ENCODE measurements around the gene ME3. TPM values are rescaled to one million over a fixed set of nuclear protein-coding genes. Genes with fewer than 3 reads are reported as not detected.

The ME3 gene
- total RNA-seq, 1 donor from 2014 or later = 10.8 TPM

GRCh38 chr11:86699040-86699791 is 26.8 kb upstream of the ME3 start:
- Mint-ChIP-seq H3K27ac (ENCODE audit: unreplicated experiment) (peak overlapping the region; percentile 33), H3K27me3 (ENCODE audit: low read depth) (no peaks in the 10 kb centered on the region)
- TF ChIP-seq, protein P1, sequence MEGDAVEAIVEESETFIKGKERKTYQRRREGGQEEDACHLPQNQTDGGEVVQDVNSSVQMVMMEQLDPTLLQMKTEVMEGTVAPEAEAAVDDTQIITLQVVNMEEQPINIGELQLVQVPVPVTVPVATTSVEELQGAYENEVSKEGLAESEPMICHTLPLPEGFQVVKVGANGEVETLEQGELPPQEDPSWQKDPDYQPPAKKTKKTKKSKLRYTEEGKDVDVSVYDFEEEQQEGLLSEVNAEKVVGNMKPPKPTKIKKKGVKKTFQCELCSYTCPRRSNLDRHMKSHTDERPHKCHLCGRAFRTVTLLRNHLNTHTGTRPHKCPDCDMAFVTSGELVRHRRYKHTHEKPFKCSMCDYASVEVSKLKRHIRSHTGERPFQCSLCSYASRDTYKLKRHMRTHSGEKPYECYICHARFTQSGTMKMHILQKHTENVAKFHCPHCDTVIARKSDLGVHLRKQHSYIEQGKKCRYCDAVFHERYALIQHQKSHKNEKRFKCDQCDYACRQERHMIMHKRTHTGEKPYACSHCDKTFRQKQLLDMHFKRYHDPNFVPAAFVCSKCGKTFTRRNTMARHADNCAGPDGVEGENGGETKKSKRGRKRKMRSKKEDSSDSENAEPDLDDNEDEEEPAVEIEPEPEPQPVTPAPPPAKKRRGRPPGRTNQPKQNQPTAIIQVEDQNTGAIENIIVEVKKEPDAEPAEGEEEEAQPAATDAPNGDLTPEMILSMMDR (IDR thresholded peaks at IDR 0.05) = no peak

GRCh38 chr11:86698639-86699038 is 26.2 kb upstream of the ME3 start:
- no peak for DNase-seq (ENCODE audit: low spot score)
- Mint-ChIP-seq H3K4me1 (ENCODE audit: low read depth) (peaks cover 63% of the 10 kb centered on the region), H3K9me3 (ENCODE audit: low read depth) (no peaks in the 10 kb centered on the region), H3K36me3 (ENCODE audit: low read depth) (no peaks in the 10 kb centered on the region), H3K4me3 (ENCODE audit: unreplicated experiment) (no peak overlapping the region), H3K27me3 (ENCODE audit: low read depth) (no peaks in the 10 kb centered on the region), H3K27ac (ENCODE audit: unreplicated experiment) (peak overlapping the region; percentile 33)
- TF ChIP-seq, protein P1 (IDR thresholded peaks at IDR 0.05) = no peak

More at GRCh38 chr11:86699040-86699791, 26.8 kb upstream of the ME3 start:
- H3K9me3 Mint-ChIP-seq (ENCODE audit: low read depth) = peaks cover 4% of the 10 kb centered on the region
- H3K4me3 Mint-ChIP-seq (ENCODE audit: unreplicated experiment) = no peak overlapping the region
- DNase-seq (ENCODE audit: low spot score) = no peak
- no peaks in the 10 kb centered on the region for H3K36me3 Mint-ChIP-seq (ENCODE audit: low read depth)
- H3K4me1 Mint-ChIP-seq (ENCODE audit: low read depth) = peaks cover 58% of the 10 kb centered on the region

GRCh38 chr11:86696451-86696850 is 24.0 kb upstream of the ME3 start:
- peak overlapping the region; percentile 89 for H3K27ac Mint-ChIP-seq (ENCODE audit: unreplicated experiment)
- H3K9me3 Mint-ChIP-seq (ENCODE audit: low read depth) = no peaks in the 10 kb centered on the region
- DNase-seq (ENCODE audit: low spot score) = no peak
- peaks cover 79% of the 10 kb centered on the region for H3K4me1 Mint-ChIP-seq (ENCODE audit: low read depth)
- no peaks in the 10 kb centered on the region for H3K36me3 Mint-ChIP-seq (ENCODE audit: low read depth)
- TF ChIP-seq, protein P1 (IDR thresholded peaks at IDR 0.05) = no peak
- no peak overlapping the region for H3K4me3 Mint-ChIP-seq (ENCODE audit: unreplicated experiment)
- H3K27me3 Mint-ChIP-seq (ENCODE audit: low read depth) = no peaks in the 10 kb centered on the region

GRCh38 chr11:86696004-86696403 is 23.6 kb upstream of the ME3 start:
- H3K9me3 Mint-ChIP-seq (ENCODE audit: low read depth) = no peaks in the 10 kb centered on the region
- H3K27ac Mint-ChIP-seq (ENCODE audit: unreplicated experiment) = peak overlapping the region; percentile 89
- peaks cover 79% of the 10 kb centered on the region for H3K4me1 Mint-ChIP-seq (ENCODE audit: low read depth)
- TF ChIP-seq, protein P1 (IDR thresholded peaks at IDR 0.05) = no peak
- no peak for DNase-seq (ENCODE audit: low spot score)
- no peaks in the 10 kb centered on the region for H3K36me3 Mint-ChIP-seq (ENCODE audit: low read depth)
- H3K4me3 Mint-ChIP-seq (ENCODE audit: unreplicated experiment) = no peak overlapping the region
- no peaks in the 10 kb centered on the region for H3K27me3 Mint-ChIP-seq (ENCODE audit: low read depth)

DNA sequence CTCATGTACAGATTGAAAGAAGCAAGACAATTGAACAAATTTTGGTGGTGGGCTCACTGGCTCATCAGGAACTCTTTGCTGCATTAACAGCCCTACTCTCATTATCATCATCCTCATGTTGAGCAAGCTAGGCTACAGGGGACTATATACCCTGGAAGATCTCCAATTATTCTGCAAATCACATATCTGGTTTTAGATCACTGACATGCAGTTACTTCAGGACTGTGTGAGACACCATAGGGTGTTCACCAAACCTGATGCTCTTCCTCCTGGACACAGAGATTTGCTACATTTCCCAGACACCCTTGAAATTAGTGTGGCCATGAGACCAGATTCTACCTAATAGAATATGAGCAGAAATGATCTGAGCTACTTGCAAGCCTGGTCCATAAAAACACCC is 23.0 kb upstream of the ME3 start:
- peaks cover 79% of the 10 kb centered on the region for H3K4me1 Mint-ChIP-seq (ENCODE audit: low read depth)
- H3K27me3 Mint-ChIP-seq (ENCODE audit: low read depth) = no peaks in the 10 kb centered on the region
- TF ChIP-seq, protein P1 (IDR thresholded peaks at IDR 0.05) = no peak
- peak overlapping the region; percentile 89 for H3K27ac Mint-ChIP-seq (ENCODE audit: unreplicated experiment)
- no peaks in the 10 kb centered on the region for H3K9me3 Mint-ChIP-seq (ENCODE audit: low read depth)
- DNase-seq (ENCODE audit: low spot score) = no peak
- no peaks in the 10 kb centered on the region for H3K36me3 Mint-ChIP-seq (ENCODE audit: low read depth)
- H3K4me3 Mint-ChIP-seq (ENCODE audit: unreplicated experiment) = no peak overlapping the region

Data from chondrocyte (in vitro differentiated cells).